Right lobe of liver (tissue), 4 donors: ENCODE results near the gene TESMIN.

Experiments used
- CTCF ChIP-seq, 4 donors: fragments of 200-600 bp in 3 of 4; fragments of 450-650 bp in 1 of 4; IDR thresholded peaks; one replicate each; pipeline versions ENCODE4 v1.5.1 to v1.8.0; 2016 to 2022; ENCODE audit warnings: antibody characterized with exemption in 4 of 4, mild to moderate bottlenecking in 2 of 4
- POLR2A ChIP-seq: fragments of 450-650 bp; IDR thresholded peaks from one replicate; pipeline ENCODE4 v1.6.1; 2017; ENCODE audit warnings: antibody characterized with exemption, mild to moderate bottlenecking
- donor health status: DM: no; HTN: no; CAD: no.
- donor health status: DM: no; HTN: no; CAD: no.
- donor health status: DM: no; HTN: yes; CAD: no.

- no peak for TF ChIP-seq CTCF (IDR thresholded peaks at IDR 0.05)
- no peak for TF ChIP-seq POLR2A
These were observed 921 bp downstream of the TESMIN start for GRCh38 chr11:68750195-68751003.
